ENCODE data around the gene PSMB8.

- TF ChIP-seq CTCF (IDR thresholded peaks at IDR 0.05) (no peak), POLR2A (IDR thresholded peaks at IDR 0.05) (no peak)
Observed at GRCh38 chr6:32814145-32814544, 29.7 kb downstream of the PSMB8 start.
